ENCODE measurements around the gene COBL. TPM values are rescaled to one million over a fixed set of nuclear protein-coding genes. Genes with fewer than 3 reads are reported as not detected.

COBL gene
- total RNA-seq, 1 experiment from 2014 or later: 52.3 TPM

- H3K9me3 ChIP-seq (ENCODE audit: control insufficient read depth, low read depth, low read length): no peaks in the 10 kb centered on the region
- no peaks in the 10 kb centered on the region for H3K23me2 ChIP-seq (ENCODE audit: insufficient read length, low read depth, low read length, poor library complexity, severe bottlenecking)
- no peak overlapping the region for H3K4ac ChIP-seq (ENCODE audit: low read depth, low read length)
- H2AK5ac ChIP-seq (ENCODE audit: insufficient read length, low read length): no peak overlapping the region
- no peak overlapping the region for H3K9ac ChIP-seq (ENCODE audit: extremely low read depth, insufficient read length, low read length)
- H3K4me3 Mint-ChIP-seq: no peak overlapping the region
- H3K14ac ChIP-seq (ENCODE audit: insufficient read depth, low read length): no peak overlapping the region
- H3K79me2 ChIP-seq (ENCODE audit: insufficient read depth, low read length): no peaks in the 10 kb centered on the region
- no peak overlapping the region for H3K18ac ChIP-seq (ENCODE audit: insufficient read length, low read depth, low read length)
- no CpG with 5 or more reads among the region's 4 CpGs for WGBS (ENCODE audit: extremely low coverage, insufficient read length, low lambda C conversion rate)
- peaks cover 3 to 5% of the 10 kb centered on the region in 2 experiments; a peak in 4 of 5 replicates for H3K9me3 Mint-ChIP-seq
- no peak overlapping the region for H2BK15ac ChIP-seq (ENCODE audit: low read depth, low read length)
- no peak overlapping the region for H2BK120ac ChIP-seq (ENCODE audit: low read depth, low read length, poor library complexity, severe bottlenecking)
- TF ChIP-seq, protein P1, sequence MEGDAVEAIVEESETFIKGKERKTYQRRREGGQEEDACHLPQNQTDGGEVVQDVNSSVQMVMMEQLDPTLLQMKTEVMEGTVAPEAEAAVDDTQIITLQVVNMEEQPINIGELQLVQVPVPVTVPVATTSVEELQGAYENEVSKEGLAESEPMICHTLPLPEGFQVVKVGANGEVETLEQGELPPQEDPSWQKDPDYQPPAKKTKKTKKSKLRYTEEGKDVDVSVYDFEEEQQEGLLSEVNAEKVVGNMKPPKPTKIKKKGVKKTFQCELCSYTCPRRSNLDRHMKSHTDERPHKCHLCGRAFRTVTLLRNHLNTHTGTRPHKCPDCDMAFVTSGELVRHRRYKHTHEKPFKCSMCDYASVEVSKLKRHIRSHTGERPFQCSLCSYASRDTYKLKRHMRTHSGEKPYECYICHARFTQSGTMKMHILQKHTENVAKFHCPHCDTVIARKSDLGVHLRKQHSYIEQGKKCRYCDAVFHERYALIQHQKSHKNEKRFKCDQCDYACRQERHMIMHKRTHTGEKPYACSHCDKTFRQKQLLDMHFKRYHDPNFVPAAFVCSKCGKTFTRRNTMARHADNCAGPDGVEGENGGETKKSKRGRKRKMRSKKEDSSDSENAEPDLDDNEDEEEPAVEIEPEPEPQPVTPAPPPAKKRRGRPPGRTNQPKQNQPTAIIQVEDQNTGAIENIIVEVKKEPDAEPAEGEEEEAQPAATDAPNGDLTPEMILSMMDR (conservative IDR thresholded peaks at IDR 0.05): no peak
- no peak overlapping the region for H2AFZ ChIP-seq (ENCODE audit: low read length)
- no peak overlapping the region for H2BK5ac ChIP-seq (ENCODE audit: insufficient read length, low read length)
- H4K20me1 ChIP-seq (ENCODE audit: control insufficient read depth, insufficient read depth, insufficient read length): no peaks in the 10 kb centered on the region
- no peak overlapping the region for H2BK12ac ChIP-seq (ENCODE audit: insufficient read length, low read depth, low read length)
- no peak overlapping the region for H4K91ac ChIP-seq (ENCODE audit: insufficient read length, low read depth, low read length)
- no peak overlapping the region for H4K5ac ChIP-seq (ENCODE audit: insufficient read length, low read depth, low read length)
- H3K4me1 Mint-ChIP-seq: peaks cover 5 to 7% of the 10 kb centered on the region in 2 experiments; a peak in 2 of 4 replicates
- H3K27me3 Mint-ChIP-seq (ENCODE audit: low read depth): no peaks in the 10 kb centered on the region
- H3K27me3 ChIP-seq (ENCODE audit: insufficient read depth, low read length): no peaks in the 10 kb centered on the region
- no peak overlapping the region for H2BK20ac ChIP-seq (ENCODE audit: low read depth, low read length, poor library complexity, severe bottlenecking)
- peak overlapping the region in 1 of 3 experiments; percentile 67; a peak in 2 of 7 replicates for H3K27ac Mint-ChIP-seq
- H3K56ac ChIP-seq (ENCODE audit: insufficient read length, low read depth, low read length): no peak overlapping the region
- DNase-seq: no peak
- H3K4me2 ChIP-seq (ENCODE audit: insufficient read depth, insufficient read length, low read length): no peak overlapping the region
- no peak overlapping the region for H3K27ac ChIP-seq (ENCODE audit: insufficient read length, low read depth, low read length)
- no peaks in the 10 kb centered on the region; the same call in 1 of the 2 replicates for H3K4me1 ChIP-seq (ENCODE audit: insufficient read depth, low read length)
- H4K8ac ChIP-seq (replicated peaks; ENCODE audit: insufficient read length, low read depth, low read length): no peak overlapping the region
- H3K79me1 ChIP-seq (ENCODE audit: insufficient read depth, low read depth, low read length, poor library complexity, severe bottlenecking): no peaks in the 10 kb centered on the region
- peaks cover 0 to 15% (median 13%) of the 10 kb centered on the region in 3 experiments; a peak in 3 of 7 replicates for H3K36me3 Mint-ChIP-seq (ENCODE audit: insufficient read depth in 1 of 3, low read depth in 3 of 3)
- no peak overlapping the region for H3K23ac ChIP-seq (ENCODE audit: insufficient read length, low read depth, low read length)
- no peak overlapping the region for H3T11ph ChIP-seq (ENCODE audit: low read length)
Observed at GRCh38 chr7:51118628-51119027, 198.0 kb downstream of the COBL start.

Data from H9 (cell line).